Measurements from ENCODE around the gene RGS2. TPM values are rescaled to one million over a fixed set of nuclear protein-coding genes. Genes with fewer than 3 reads are reported as not detected.

The RGS2 gene
- total RNA-seq, 2 experiments from 2014 or later = 6.2 TPM

- CTCF ChIA-PET = no interaction called here
- POLR2A ChIA-PET = no interaction called here
Measured at GRCh38 chr1:192793983-192794767, 14.7 kb upstream of the RGS2 start.

- POLR2A ChIA-PET = no interaction called here
- CTCF ChIA-PET = no interaction called here
Measured at GRCh38 chr1:192794768-192795035, 14.1 kb upstream of the RGS2 start.

- ChIA-PET CTCF (no interaction called here), POLR2A (no interaction called here)
Measured at GRCh38 chr1:192795916-192796618, 12.8 kb upstream of the RGS2 start.

- ChIA-PET CTCF (no interaction called here), POLR2A (no interaction called here)
Measured at GRCh38 chr1:192797143-192797542, 11.7 kb upstream of the RGS2 start.

- ChIA-PET POLR2A (interaction anchor here (0.7 kb wide), 1 partner anchor 133 kb away, joined by 3 read pairs; no protein-coding TSS in a partner anchor), CTCF (no interaction called here)
Measured at GRCh38 chr1:192797891-192798290, 10.9 kb upstream of the RGS2 start.

GRCh38 chr1:192801451-192801850, 7.4 kb upstream of the RGS2 start:
- POLR2A ChIA-PET = no interaction called here
- CTCF ChIA-PET = interaction anchor here (1.1 kb wide), 1 partner anchor 168 kb away, joined by 3 read pairs; no protein-coding TSS in a partner anchor

- ChIA-PET POLR2A (interaction anchor here (0.5 kb wide), 1 partner anchor 199 kb away, joined by 9 read pairs; no protein-coding TSS in a partner anchor), CTCF (interaction anchor here (1.1 to 1.9 kb wide), 2 partner anchors 142 to 169 kb away, joined by 3 to 4 read pairs; no protein-coding TSS in a partner anchor)
Measured at GRCh38 chr1:192802406-192802805, 6.4 kb upstream of the RGS2 start.

GRCh38 chr1:192803501-192803900, 5.3 kb upstream of the RGS2 start:
- CTCF ChIA-PET = interaction anchor here (1.9 kb wide), 1 partner anchor 140 kb away, joined by 4 read pairs; no protein-coding TSS in a partner anchor
- POLR2A ChIA-PET = no interaction called here

- ChIA-PET POLR2A (no interaction called here), CTCF (interaction anchor here (1.1 to 2.5 kb wide), 2 partner anchors 27 to 316 kb away, joined by 5 to 7 read pairs; partner anchors contain the start of gene CDC73)
Measured at GRCh38 chr1:192805832-192806323, 3.0 kb upstream of the RGS2 start.

- CTCF ChIA-PET = interaction anchor here (0.8 to 2.5 kb wide), 4 partner anchors 212 to 314 kb away, joined by 3 to 7 read pairs (median 6); partner anchors contain the start of genes CDC73, RO60 and UCHL5
- POLR2A ChIA-PET = interaction anchor here (1.1 to 1.8 kb wide), 2 partner anchors 251 to 314 kb away, joined by 3 to 16 read pairs; partner anchors contain the start of genes RO60 and UCHL5
Measured at GRCh38 chr1:192807211-192808162, 1.4 kb upstream of the RGS2 start.

GRCh38 chr1:192808163-192808517, 699 bp upstream of the RGS2 start:
- POLR2A ChIA-PET = interaction anchor here (1.8 to 2.0 kb wide), 1 partner anchor 251 kb away, joined by 8 to 16 read pairs; the partner anchor contains the start of genes RO60 and UCHL5
- CTCF ChIA-PET = interaction anchor here (1.4 to 2.5 kb wide), 3 partner anchors 250 to 314 kb away, joined by 3 to 7 read pairs (median 7); partner anchors contain the start of genes CDC73, RO60 and UCHL5

- POLR2A ChIA-PET = interaction anchor here (2.0 kb wide), 1 partner anchor 249 kb away, joined by 8 read pairs; the partner anchor contains the start of genes RO60 and UCHL5
Measured at GRCh38 chr1:192809307-192810252, 741 bp downstream of the RGS2 start.

GRCh38 chr1:192810253-192810880, 1.5 kb downstream of the RGS2 start:
- ChIA-PET CTCF (interaction anchor here (1.2 kb wide), 1 partner anchor 249 kb away, joined by 3 read pairs; the partner anchor contains the start of genes RO60 and UCHL5), POLR2A (interaction anchor here (2.0 kb wide), 1 partner anchor 248 kb away, joined by 8 read pairs; the partner anchor contains the start of genes RO60 and UCHL5)

More at GRCh38 chr1:192809307-192810252, 741 bp downstream of the RGS2 start:
- CTCF ChIA-PET = interaction anchor here (1.2 kb wide), 1 partner anchor 249 kb away, joined by 3 read pairs; the partner anchor contains the start of genes RO60 and UCHL5

GRCh38 chr1:192811006-192811405, 2.2 kb downstream of the RGS2 start:
- POLR2A ChIA-PET = no interaction called here

GRCh38 chr1:192811594-192812239, 2.9 kb downstream of the RGS2 start:
- ChIA-PET POLR2A (no interaction called here), CTCF (no interaction called here)

More at GRCh38 chr1:192811006-192811405, 2.2 kb downstream of the RGS2 start:
- CTCF ChIA-PET = interaction anchor here (1.2 kb wide), 1 partner anchor 248 kb away, joined by 3 read pairs; the partner anchor contains the start of genes RO60 and UCHL5

GRCh38 chr1:192812420-192813209, 3.8 kb downstream of the RGS2 start:
- CTCF ChIA-PET = no interaction called here
- POLR2A ChIA-PET = no interaction called here
